K562 (cell line): ENCODE measurements around the gene TMEM121. TPM values are rescaled to one million over a fixed set of nuclear protein-coding genes. Genes with fewer than 3 reads are reported as not detected.

Experiments
- ATAC-seq: fragments of 200-7000 bp; cut with Tn5 transposase; 3 replicates; pipeline ENCODE4 v1.9.1; 2020; ENCODE audit warnings: moderate library complexity
- BruUV-seq: library from RNA; stranded (reverse); fragments of 400-500 nt; replicated peaks from 2 replicates; lab custom pipeline; 2021; lab: Mats Ljungman, UMichigan
- CTCF ChIA-PET: fragments of 300-600 bp; formaldehyde crosslinking; extraction: SDS; loops from one replicate; lab custom pipeline; 2021; ENCODE audit warnings: low intra/inter-chr PET ratio; lab: Yijun Ruan, JAX
- POLR2A ChIA-PET: fragments of 300-600, 350-650 bp; sonication (Branson Sonifier 250); formaldehyde crosslinking; extraction: SDS; loops from one replicate; lab custom pipeline; 2021; ENCODE audit warnings: antibody characterized with exemption, inconsistent platforms; lab: Yijun Ruan, JAX
- DNase-seq, 4 experiments: peaks; one replicate each; pipeline versions ENCODE4 v3.0.0 to v3.0.0-alpha.2; 2011 to 2018; ENCODE audit warnings: low spot score in 3 of 4, mixed read lengths in 3 of 4; ENCODE audit errors: extremely low read depth in 1 of 4
- FAIRE-seq: peaks from 2 replicates; lab custom pipeline; 2011; peaks lifted over from hg19 to GRCh38; lab: Jason Lieb, UNC
- H2AFZ ChIP-seq: 2 replicates; pipeline ENCODE4 v1.6.0; 2011; ENCODE audit warnings: low read depth, low read length, control low read depth, inconsistent platforms
- H3K27ac ChIP-seq: fragments of 200-600 bp; 3 replicates; pipeline ENCODE4 v1.8.0; 2011; ENCODE audit warnings: low read depth, mild to moderate bottlenecking, control low read depth, inconsistent platforms, low read length, moderate library complexity, mixed read lengths; ENCODE audit errors: extremely low read depth
- H3K27me3 ChIP-seq, 2 experiments: fragments of 300-600 bp in 1 of 2; 2 replicates in 1 of 2; 3 replicates in 1 of 2; pipeline versions ENCODE4 v1.6.0 to v1.8.0; 2011; ENCODE audit warnings: inconsistent platforms in 2 of 2, low read length in 2 of 2, mild to moderate bottlenecking in 1 of 2, mixed read lengths in 1 of 2, moderate library complexity in 1 of 2; ENCODE audit not compliant: control insufficient read depth in 2 of 2, insufficient read depth in 2 of 2
- H3K36me3 ChIP-seq: fragments of 300-600 bp; 3 replicates; pipeline ENCODE4 v1.8.0; 2011; ENCODE audit warnings: mild to moderate bottlenecking, low read length, inconsistent platforms; ENCODE audit not compliant: control insufficient read depth, insufficient read depth
- H3K4me1 ChIP-seq, 2 experiments: fragments of 200-600 bp in 1 of 2; replicated peaks in 1 of 2; 2 replicates in 1 of 2; 3 replicates in 1 of 2; pipeline versions ENCODE4 v1.5.1 to v1.8.0; 2011; ENCODE audit warnings: inconsistent platforms in 2 of 2, low read length in 2 of 2, mild to moderate bottlenecking in 1 of 2, mixed read lengths in 1 of 2, moderate library complexity in 1 of 2; ENCODE audit not compliant: control insufficient read depth in 2 of 2, insufficient read depth in 2 of 2
- H3K4me2 ChIP-seq: 2 replicates; pipeline ENCODE4 v1.6.1; 2011; ENCODE audit warnings: low read length, control low read depth, inconsistent platforms, mixed read lengths; ENCODE audit not compliant: insufficient read depth
- H3K4me3 ChIP-seq: fragments of 200-600 bp; sonication (generic), shearing (Covaris generic); 2 replicates; pipeline ENCODE4 v1.5.1; 2016; ENCODE audit warnings: control low read depth, inconsistent platforms
- H3K79me2 ChIP-seq: fragments of 200-600 bp; 3 replicates; pipeline ENCODE4 v1.8.0; 2011; ENCODE audit warnings: low read length, inconsistent platforms; ENCODE audit not compliant: control insufficient read depth, insufficient read depth
- H3K9ac ChIP-seq, 2 experiments: 2 replicates each; pipeline versions ENCODE4 v1.6.0 to v1.6.1; 2011; ENCODE audit warnings: low read depth in 2 of 2, low read length in 2 of 2, control low read depth in 1 of 2, inconsistent platforms in 1 of 2, mild to moderate bottlenecking in 1 of 2, mixed read lengths in 1 of 2; ENCODE audit not compliant: insufficient read depth in 1 of 2
- H3K9me1 ChIP-seq: one replicate; pipeline ENCODE4 v1.6.0; 2011; ENCODE audit warnings: inconsistent platforms, mild to moderate bottlenecking, low read length, moderate library complexity; ENCODE audit not compliant: control insufficient read depth, insufficient read depth
- H3K9me3 ChIP-seq: replicated peaks from 2 replicates; pipeline ENCODE4 v1.5.1; 2011; ENCODE audit warnings: low read depth, low read length, inconsistent platforms; ENCODE audit not compliant: control insufficient read depth, insufficient read depth
- H4K20me1 ChIP-seq: replicated peaks from 2 replicates; pipeline ENCODE4 v1.6.1; 2011; ENCODE audit warnings: low read length, inconsistent platforms, mixed read lengths; ENCODE audit not compliant: control insufficient read depth, insufficient read depth
- CTBP1 ChIP-seq: fragments of 450-650 bp; IDR thresholded peaks from 2 replicates; pipeline ENCODE4 v1.6.1; 2016; ENCODE audit warnings: borderline replicate concordance
- E2F6 ChIP-seq, 2 experiments: IDR thresholded peaks; 2 replicates each; pipeline ENCODE4 v1.6.1; 2011; ENCODE audit warnings: borderline replicate concordance in 1 of 2, control low read depth in 1 of 2, low read depth in 1 of 2, low read length in 1 of 2, mild to moderate bottlenecking in 1 of 2, mixed read lengths in 1 of 2, moderate library complexity in 1 of 2; ENCODE audit not compliant: insufficient read depth in 1 of 2, insufficient read length in 1 of 2, poor library complexity in 1 of 2, severe bottlenecking in 1 of 2; ENCODE audit errors: extremely low read depth in 1 of 2
- FOXA1 ChIP-seq: fragments of 450-650 bp; IDR thresholded peaks from 2 replicates; pipeline ENCODE4 v1.6.1; 2016; ENCODE audit warnings: mild to moderate bottlenecking, borderline replicate concordance
- MTA3 ChIP-seq: fragments of 450-650 bp; formaldehyde crosslinking; IDR thresholded peaks from 2 replicates; pipeline ENCODE4 v1.6.1; 2017; ENCODE audit warnings: mild to moderate bottlenecking, borderline replicate concordance
- MYNN ChIP-seq, 2 experiments: sonication (generic); formaldehyde crosslinking in 1 of 2; IDR thresholded peaks; 2 replicates each; pipeline versions ENCODE4 v1.5.0 to v1.6.1; 2016 to 2020; ENCODE audit warnings: antibody characterized with exemption in 1 of 2, missing genetic modification reagents in 1 of 2
- NR2C1 ChIP-seq, 2 experiments: fragments of 450-650 bp; IDR thresholded peaks; 2 replicates each; pipeline ENCODE4 v1.6.1; 2017; ENCODE audit warnings: mild to moderate bottlenecking in 2 of 2, antibody characterized with exemption in 1 of 2, inconsistent platforms in 1 of 2, missing compliant biosample characterization in 1 of 2, missing genetic modification characterization in 1 of 2
- PHB2 ChIP-seq: fragments of 450-650 bp; IDR thresholded peaks from 2 replicates; pipeline ENCODE4 v1.6.1; 2017; ENCODE audit warnings: low read depth
- PHF8 ChIP-seq: fragments of 200-600 bp; sonication (generic); IDR thresholded peaks from 2 replicates; pipeline ENCODE4 v1.6.1; 2012; ENCODE audit warnings: mixed run types, mild to moderate bottlenecking, inconsistent platforms, low read length, moderate library complexity, borderline replicate concordance
- POLR3G ChIP-seq: IDR thresholded peaks from 2 replicates; pipeline ENCODE4 v1.6.1; 2011; ENCODE audit not compliant: insufficient read length, insufficient replicate concordance; ENCODE audit errors: extremely low read depth
- SIRT6 ChIP-seq: IDR thresholded peaks from one replicate; pipeline ENCODE4 v1.6.1; 2012; ENCODE audit warnings: low read depth, mild to moderate bottlenecking, control low read depth, inconsistent platforms, low read length, moderate library complexity
- SNAPC5 ChIP-seq: fragments of 250-450 bp; sonication (Bioruptor Pico); IDR thresholded peaks from 2 replicates; pipeline ENCODE4 v1.8.0; 2021; ENCODE audit warnings: moderate library complexity, mild to moderate bottlenecking, inconsistent platforms
- SNRNP70 ChIP-seq: fragments of 200-400 bp; formaldehyde crosslinking; optimal IDR thresholded peaks from 2 replicates; pipeline ENCODE3; 2017; ENCODE audit warnings: low read depth, low read length
- SPI1 ChIP-seq: IDR thresholded peaks from 2 replicates; pipeline ENCODE4 v1.6.1; 2011; ENCODE audit warnings: low read depth, low read length, control low read depth, borderline replicate concordance
- TARDBP ChIP-seq: fragments of 450-650 bp; IDR thresholded peaks from 2 replicates; pipeline ENCODE4 v1.6.1; 2016
- YY1 ChIP-seq, 3 experiments: IDR thresholded peaks; 2 replicates each; pipeline ENCODE4 v1.6.1; 2011; ENCODE audit warnings: low read length in 2 of 3, mild to moderate bottlenecking in 2 of 3, moderate library complexity in 2 of 3, borderline replicate concordance in 1 of 3, control low read depth in 1 of 3, low read depth in 1 of 3; ENCODE audit not compliant: insufficient read depth in 3 of 3, insufficient replicate concordance in 2 of 3, control insufficient read depth in 1 of 3, insufficient read length in 1 of 3; ENCODE audit errors: extremely low read depth in 1 of 3
- ZFP30 ChIP-seq: fragments of 250-450 bp; sonication (Bioruptor Pico); IDR thresholded peaks from 2 replicates; pipeline ENCODE4 v1.8.0; 2022; ENCODE audit warnings: moderate library complexity, mild to moderate bottlenecking, inconsistent platforms, borderline replicate concordance
- ZNF174 ChIP-seq: fragments of 250-450 bp; sonication (Bioruptor Pico); IDR thresholded peaks from 2 replicates; pipeline ENCODE4 v1.4.0; 2020; ENCODE audit warnings: mild to moderate bottlenecking
- ZNF197 ChIP-seq: fragments of 200-800 bp; sonication (Bioruptor generic); IDR thresholded peaks from 2 replicates; pipeline ENCODE4 v1.6.1; 2016; ENCODE audit warnings: low read depth, missing genetic modification characterization, missing compliant biosample characterization
- ZNF583 ChIP-seq: fragments of 250-450 bp; sonication (Bioruptor Pico); IDR thresholded peaks from 2 replicates; pipeline ENCODE4 v1.4.0; 2020
- WGBS: fragments of 100-300 bp; shearing (Covaris generic); methylation state at CpG from one replicate; pipeline ENCODE4 v1.1.6; 2016; ENCODE audit warnings: low coverage, mixed read lengths; ENCODE audit not compliant: insufficient coverage; ENCODE audit errors: missing lambda C conversion rate; 5-methylcytosine and 5-hydroxymethylcytosine counted together
- in situ Hi-C: fragments of 300-500 bp; cut with MboI; formaldehyde crosslinking; loops from 4 replicates; pipeline ENCODE4 v1.15.0; 2018; ENCODE audit warnings: inconsistent platforms, mixed read lengths
- intact Hi-C: fragments of 100-400 bp; cut with micrococcal nuclease; formaldehyde crosslinking; loops from 2 replicates; pipeline ENCODE4 v1.14.2; 2022
- polyA plus RNA-seq, 8 experiments: library from polyadenylated mRNA; depleted of rRNA in 4 of 8; stranded (reverse) in 5 of 8; unstranded in 3 of 8; fragments of >200 nt; fragmentation: Nextera tagmentation in 2 of 8; fragmentation: Illumina TruSeq in 1 of 8; extraction: Ambion mirVana in 2 of 8; extraction: Trizol in 1 of 8; gene quantifications; 2 replicates each; pipeline versions ENCODE4 v1.2.1 to v1.2.3, GENCODE V29; 2011 to 2014; ENCODE audit warnings: inconsistent platforms in 1 of 8, missing spikeins in 1 of 8
- total RNA-seq, 7 experiments: library from RNA; depleted of rRNA in 6 of 7; stranded (reverse); fragments of >200 nt in 6 of 7; fragmentation: Illumina TruSeq in 2 of 7; extraction: Trizol in 2 of 7; gene quantifications; 2 replicates each; pipeline versions ENCODE4 v1.2.1 to v1.2.3, GENCODE V29; 2011 to 2021; ENCODE audit warnings: low replicate concordance in 1 of 7

TMEM121 gene
- total and polyA plus RNA-seq, 9 of the 15 experiments (the other 6 are each of a cell fraction or from before 2014, with no cell fraction given) = 0.31 to 0.36 TPM; not detected in 7

- Histone ChIP-seq H3K79me2 (no peaks in the 10 kb centered on the region), H3K4me2 (no peak overlapping the region), H3K9me3 (no peaks in the 10 kb centered on the region), H3K36me3 (no peaks in the 10 kb centered on the region), H3K4me3 (no peak overlapping the region), H4K20me1 (no peaks in the 10 kb centered on the region), H3K27me3 (peaks cover 0 to 3% of the 10 kb centered on the region in 2 experiments; a peak in 2 of 5 replicates), H3K9me1 (no peaks in the 10 kb centered on the region), H3K9ac (peak overlapping the region in 1 of 2 experiments; percentile 55; a peak in 2 of 4 replicates), H2AFZ (no peak overlapping the region)
- 47% methylated on average over 16 of the region's 21 CpGs for WGBS
- DNase-seq = no peak
- ATAC-seq = no peak
- in situ Hi-C loops = no loop called here
- no TSS peak for BruUV-seq
- TF ChIP-seq CTBP1 (no peak), PHF8 (no peak), PHB2 (no peak), ZNF197 (no peak), ZNF174 (no peak), SPI1 (no peak), MYNN (IDR thresholded peaks at IDR 0.05) (no peak), MYNN (CRISPR knock-in tag; IDR thresholded peaks at IDR 0.05) (no peak), SNAPC5 (CRISPR knock-in tag) (no peak), NR2C1 (IDR thresholded peaks at IDR 0.05) (no peak), NR2C1 (tag; IDR thresholded peaks at IDR 0.05) (no peak), FOXA1 (no peak), SNRNP70 (no peak), MTA3 (no peak), ZNF583 (CRISPR knock-in tag) (no peak), TARDBP (no peak), SIRT6 (no peak), ZFP30 (CRISPR knock-in tag) (no peak), E2F6 (IDR thresholded peaks at IDR 0.05; ENCODE audit: borderline replicate concordance in 1 of 2, extremely low read depth in 1 of 2, insufficient read depth in 1 of 2, insufficient read length in 1 of 2, low read depth in 1 of 2, low read length in 1 of 2, poor library complexity in 1 of 2, severe bottlenecking in 1 of 2) (no peak), POLR3G (no peak), YY1 (IDR thresholded peaks at IDR 0.05; ENCODE audit: borderline replicate concordance in 1 of 3, control insufficient read depth in 1 of 3, extremely low read depth in 1 of 3, insufficient read depth in 3 of 3, insufficient read length in 1 of 3, insufficient replicate concordance in 2 of 3, low read depth in 1 of 3, low read length in 2 of 3) (no peak)
- TF ChIP-seq, all 486 proteins: peak for 0
- ChIA-PET POLR2A (interaction anchor here (3.1 kb wide), 1 partner anchor 8 kb away, joined by 15 read pairs; no protein-coding TSS in a partner anchor), CTCF (no interaction called here)
- Histone ChIP-seq H3K27ac (no peak overlapping the region), H3K4me1 (peaks cover 0 to 54% of the 10 kb centered on the region in 2 experiments; a peak in 2 of 5 replicates)
- intact Hi-C loops = no loop called here
- no peak for FAIRE-seq
Measured at GRCh38 chr14:105500036-105500725, 26.2 kb upstream of the TMEM121 start.
